ENCODE measurements around the gene SH2D2A. TPM values are rescaled to one million over a fixed set of nuclear protein-coding genes. Genes with fewer than 3 reads are reported as not detected.

Gene SH2D2A
- total RNA-seq, 1 donor from 2014 or later = 2.2 TPM

DNA sequence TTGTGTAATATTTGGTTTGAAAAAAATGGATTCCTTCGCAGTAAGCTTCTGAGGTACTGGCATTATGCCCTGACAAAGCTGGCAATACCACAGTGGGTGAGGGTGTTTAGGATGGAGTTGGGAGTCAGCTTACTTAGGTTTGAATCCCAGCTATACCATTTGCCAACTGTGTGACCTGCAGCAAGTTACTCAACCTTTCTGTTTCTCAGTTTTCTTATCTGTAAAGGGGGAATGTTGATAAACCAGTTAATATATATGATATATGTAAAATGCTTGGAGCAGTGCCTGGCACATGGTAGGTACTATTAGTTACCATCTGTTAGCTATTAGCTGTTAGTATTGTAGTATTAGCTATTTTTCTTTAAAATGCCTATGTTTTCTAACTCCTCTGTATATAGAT is 60.3 kb downstream of the SH2D2A start:
- no peak overlapping the region for H3K27ac Mint-ChIP-seq
- DNase-seq (ENCODE audit: extremely low spot score, unreplicated experiment) = no peak
- H3K9me3 Mint-ChIP-seq = no peaks in the 10 kb centered on the region
- H3K4me3 Mint-ChIP-seq = no peak overlapping the region
- TF ChIP-seq, protein P1, sequence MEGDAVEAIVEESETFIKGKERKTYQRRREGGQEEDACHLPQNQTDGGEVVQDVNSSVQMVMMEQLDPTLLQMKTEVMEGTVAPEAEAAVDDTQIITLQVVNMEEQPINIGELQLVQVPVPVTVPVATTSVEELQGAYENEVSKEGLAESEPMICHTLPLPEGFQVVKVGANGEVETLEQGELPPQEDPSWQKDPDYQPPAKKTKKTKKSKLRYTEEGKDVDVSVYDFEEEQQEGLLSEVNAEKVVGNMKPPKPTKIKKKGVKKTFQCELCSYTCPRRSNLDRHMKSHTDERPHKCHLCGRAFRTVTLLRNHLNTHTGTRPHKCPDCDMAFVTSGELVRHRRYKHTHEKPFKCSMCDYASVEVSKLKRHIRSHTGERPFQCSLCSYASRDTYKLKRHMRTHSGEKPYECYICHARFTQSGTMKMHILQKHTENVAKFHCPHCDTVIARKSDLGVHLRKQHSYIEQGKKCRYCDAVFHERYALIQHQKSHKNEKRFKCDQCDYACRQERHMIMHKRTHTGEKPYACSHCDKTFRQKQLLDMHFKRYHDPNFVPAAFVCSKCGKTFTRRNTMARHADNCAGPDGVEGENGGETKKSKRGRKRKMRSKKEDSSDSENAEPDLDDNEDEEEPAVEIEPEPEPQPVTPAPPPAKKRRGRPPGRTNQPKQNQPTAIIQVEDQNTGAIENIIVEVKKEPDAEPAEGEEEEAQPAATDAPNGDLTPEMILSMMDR (conservative IDR thresholded peaks at IDR 0.05) = no peak
- no peaks in the 10 kb centered on the region for H3K36me3 Mint-ChIP-seq
- peaks cover 22% of the 10 kb centered on the region for H3K4me1 Mint-ChIP-seq (ENCODE audit: unreplicated experiment)
- no peaks in the 10 kb centered on the region for H3K27me3 Mint-ChIP-seq

Other genes with a start within 250 kb of the SH2D2A start
- 17.6 and 35.3 TPM in 2 replicates for gene IQGAP3, start 244.3 kb downstream of the SH2D2A start, total RNA-seq (ENCODE audit: low replicate concordance)
- gene TTC24, start 237.1 kb downstream of the SH2D2A start, total RNA-seq (ENCODE audit: low replicate concordance) = not detected in 2 replicates
- 86.3 and 98.4 TPM in 2 replicates for gene NAXE, start 225.1 kb downstream of the SH2D2A start, total RNA-seq (ENCODE audit: low replicate concordance)
- gene GPATCH4, start 215.4 kb downstream of the SH2D2A start, total RNA-seq (ENCODE audit: low replicate concordance) = 22.4 and 30.7 TPM in 2 replicates
- gene HAPLN2, start 197.4 kb downstream of the SH2D2A start, total RNA-seq (ENCODE audit: low replicate concordance) = not detected in 2 replicates
- gene BCAN, start 174.7 kb downstream of the SH2D2A start, total RNA-seq (ENCODE audit: low replicate concordance) = 12.6 TPM in 1 of 2 replicates, not detected in the other
- 8.1 and 125 TPM in 2 replicates for gene NES, start 139.4 kb downstream of the SH2D2A start, total RNA-seq (ENCODE audit: low replicate concordance)
- 83.7 and 370 TPM in 2 replicates for gene CRABP2, start 111.3 kb downstream of the SH2D2A start, total RNA-seq (ENCODE audit: low replicate concordance)
- gene METTL25B, start 88.4 kb downstream of the SH2D2A start, total RNA-seq (ENCODE audit: low replicate concordance) = 35.2 and 39.7 TPM in 2 replicates
- gene ISG20L2, start 88.1 kb downstream of the SH2D2A start, total RNA-seq (ENCODE audit: low replicate concordance) = 35.3 and 42.0 TPM in 2 replicates
- gene MRPL24, start 75.8 kb downstream of the SH2D2A start, total RNA-seq (ENCODE audit: low replicate concordance) = 47.4 and 58.6 TPM in 2 replicates
- 249 and 270 TPM in 2 replicates for gene HDGF, start 65.2 kb downstream of the SH2D2A start, total RNA-seq (ENCODE audit: low replicate concordance)
- 79.1 and 81.8 TPM in 2 replicates for gene PRCC, start 49.3 kb downstream of the SH2D2A start, total RNA-seq (ENCODE audit: low replicate concordance)
- 1.7 TPM in 1 of 2 replicates, not detected in the other for gene INSRR, start 42.3 kb upstream of the SH2D2A start, total RNA-seq (ENCODE audit: low replicate concordance)
- gene NTRK1, start 44.0 kb upstream of the SH2D2A start, total RNA-seq (ENCODE audit: low replicate concordance) = 0.12 and 6.6 TPM in 2 replicates
- 0.14 and 11.7 TPM in 2 replicates for gene PEAR1, start 76.9 kb upstream of the SH2D2A start, total RNA-seq (ENCODE audit: low replicate concordance)
- gene LRRC71, start 103.8 kb upstream of the SH2D2A start, total RNA-seq (ENCODE audit: low replicate concordance) = 0.58 TPM in 1 of 2 replicates, not detected in the other
- gene ARHGEF11, start 228.9 kb upstream of the SH2D2A start, total RNA-seq (ENCODE audit: low replicate concordance) = 33.7 and 43.7 TPM in 2 replicates

Data from type B pancreatic cell (in vitro differentiated cells).